Uterus (tissue), 4 donors: ENCODE measurements around the gene NPC1L1. TPM values are rescaled to one million over a fixed set of nuclear protein-coding genes. Genes with fewer than 3 reads are reported as not detected.

Source experiments
- DNase-seq, 2 donors: peaks; one replicate each; pipeline ENCODE4 v3.0.0-alpha.2; 2019 to 2020
- H3K27ac ChIP-seq, 2 donors: fragments of 200-600 bp; sonication (generic); 1 replicate in 1 of 2; 2 replicates in 1 of 2; pipeline ENCODE4 v1.5.1; 2016 to 2018
- H3K27me3 ChIP-seq, 2 donors: fragments of 200-600 bp; sonication (generic); one replicate each; pipeline ENCODE4 v1.5.1; 2018 to 2019; ENCODE audit warnings: control low read depth in 1 of 2
- H3K36me3 ChIP-seq, 2 donors: fragments of 200-600 bp; sonication (generic); one replicate each; pipeline ENCODE4 v1.5.1; 2019; ENCODE audit warnings: control low read depth in 1 of 2
- H3K4me1 ChIP-seq, 2 donors: fragments of 200-600 bp; sonication (generic); one replicate each; pipeline ENCODE4 v1.5.1; 2018 to 2019; ENCODE audit warnings: control low read depth in 1 of 2
- H3K4me3 ChIP-seq, 2 donors: fragments of 200-600 bp; sonication (generic); 1 replicate in 1 of 2; 2 replicates in 1 of 2; pipeline ENCODE4 v1.5.1; 2018 to 2019; ENCODE audit warnings: mild to moderate bottlenecking in 1 of 2
- H3K9me3 ChIP-seq, 2 donors: fragments of 200-600 bp; sonication (generic); one replicate each; pipeline ENCODE4 v1.5.1; 2019; ENCODE audit warnings: control low read depth in 1 of 2
- CTCF ChIP-seq, 4 experiments: fragments of 200-600 bp in 2 of 4; fragments of 450-650 bp in 2 of 4; sonication (generic) in 2 of 4; IDR thresholded peaks; one replicate each; pipeline ENCODE4 v1.5.1; 2016 to 2019; ENCODE audit warnings: antibody characterized with exemption in 4 of 4, mild to moderate bottlenecking in 2 of 4, moderate library complexity in 1 of 4
- POLR2A ChIP-seq, 2 donors: fragments of 450-650 bp; IDR thresholded peaks; one replicate each; pipeline ENCODE4 v1.6.1; 2016; ENCODE audit warnings: antibody characterized with exemption in 2 of 2, mild to moderate bottlenecking in 1 of 2, moderate library complexity in 1 of 2
- intact Hi-C: fragments of 100-400 bp; cut with DNase I; formaldehyde crosslinking; loops from one replicate; pipeline ENCODE4 v1.15.1; 2023; ENCODE audit warnings: low total_unique reads
- total RNA-seq, 4 donors: library from RNA; depleted of rRNA in 3 of 4; stranded (reverse); fragments of >200 nt in 3 of 4; gene quantifications; one replicate each; pipeline versions ENCODE4 v1.1.0 to v1.2.4, GENCODE V29; 2014 to 2023
- donor health status: DM: yes; HTN: yes; CAD: no.

The NPC1L1 gene
- total RNA-seq, 4 donors from 2014 or later, result 0.49 TPM; not detected in 3

GRCh38 chr7:44568771-44569560, 27.8 kb upstream of the NPC1L1 start:
- H3K36me3 ChIP-seq, result no peaks in the 10 kb centered on the region
- TF ChIP-seq POLR2A (IDR thresholded peaks at IDR 0.05) (no peak), CTCF (IDR thresholded peaks at IDR 0.05) (no peak)
- peaks cover 0 to 6% of the 10 kb centered on the region in 2 donors for H3K4me1 ChIP-seq
- no peaks in the 10 kb centered on the region for H3K27me3 ChIP-seq
- DNase-seq, result no peak
- H3K9me3 ChIP-seq, result no peaks in the 10 kb centered on the region
- H3K4me3 ChIP-seq, result no peak overlapping the region
- intact Hi-C loops, result no loop called here
- H3K27ac ChIP-seq, result no peak overlapping the region

GRCh38 chr7:44567884-44568283, 26.8 kb upstream of the NPC1L1 start:
- no peak overlapping the region for H3K27ac ChIP-seq
- no peaks in the 10 kb centered on the region for H3K27me3 ChIP-seq
- intact Hi-C loops, result no loop called here
- no peaks in the 10 kb centered on the region for H3K9me3 ChIP-seq
- no peak for DNase-seq
- TF ChIP-seq POLR2A (IDR thresholded peaks at IDR 0.05) (no peak), CTCF (IDR thresholded peaks at IDR 0.05) (no peak)
- no peak overlapping the region for H3K4me3 ChIP-seq
- H3K36me3 ChIP-seq, result no peaks in the 10 kb centered on the region
- H3K4me1 ChIP-seq, result peaks cover 0 to 6% of the 10 kb centered on the region in 2 donors

- H3K27me3 ChIP-seq, result no peaks in the 10 kb centered on the region
- intact Hi-C loops, result no loop called here
- no peaks in the 10 kb centered on the region for H3K9me3 ChIP-seq
- no peaks in the 10 kb centered on the region for H3K4me1 ChIP-seq
- H3K27ac ChIP-seq, result no peak overlapping the region
- no peaks in the 10 kb centered on the region for H3K36me3 ChIP-seq
- DNase-seq, result no peak
- no peak for TF ChIP-seq CTCF (IDR thresholded peaks at IDR 0.05)
- TF ChIP-seq POLR2A (IDR thresholded peaks at IDR 0.05), result no peak
- H3K4me3 ChIP-seq, result no peak overlapping the region
Measured at GRCh38 chr7:44566680-44567079, 25.6 kb upstream of the NPC1L1 start.

GRCh38 chr7:44565795-44566559, 24.8 kb upstream of the NPC1L1 start:
- H3K36me3 ChIP-seq, result no peaks in the 10 kb centered on the region
- H3K27ac ChIP-seq, result no peak overlapping the region
- H3K4me3 ChIP-seq, result no peak overlapping the region
- TF ChIP-seq POLR2A (IDR thresholded peaks at IDR 0.05) (no peak), CTCF (IDR thresholded peaks at IDR 0.05) (no peak)
- no peaks in the 10 kb centered on the region for H3K4me1 ChIP-seq
- intact Hi-C loops, result no loop called here
- DNase-seq, result no peak
- H3K27me3 ChIP-seq, result no peaks in the 10 kb centered on the region
- no peaks in the 10 kb centered on the region for H3K9me3 ChIP-seq
